ENCODE data around the gene KRT16. TPM values are rescaled to one million over a fixed set of nuclear protein-coding genes. Genes with fewer than 3 reads are reported as not detected.
"Not testable (repeated sequence)": the region's sequence is repeated elsewhere in the genome, so short reads cannot be mapped to it uniquely, and the experiment has no call there.

The KRT16 gene
- total RNA-seq, 2 experiments from 2014 or later, result not detected

GRCh38 chr17:41583137-41584127 is 29.1 kb downstream of the KRT16 start:
- DNase-seq (no peak), ATAC-seq (ENCODE audit: poor library complexity) (no peak)
- Mint-ChIP-seq H3K27ac (no peak overlapping the region), H3K4me1 (ENCODE audit: low read depth) (no peaks in the 10 kb centered on the region), H3K27me3 (peaks cover 51% of the 10 kb centered on the region), H3K9me3 (no peaks in the 10 kb centered on the region), H3K36me3 (ENCODE audit: low read depth) (no peaks in the 10 kb centered on the region), H3K4me3 (no peak overlapping the region)
- no peak for TF ChIP-seq CTCF (IDR thresholded peaks at IDR 0.05)
- no peak overlapping the region for H3K4me3 ChIP-seq (ENCODE audit: low read length)
- peaks cover 0 to 4% of the 10 kb centered on the region in 2 experiments for H3K27me3 ChIP-seq (ENCODE audit: control insufficient read depth in 1 of 2, insufficient read depth in 2 of 2, low read length in 2 of 2)
- peaks cover 0 to 3% of the 10 kb centered on the region in 2 experiments for H3K9me3 ChIP-seq (ENCODE audit: control insufficient read depth in 1 of 2, insufficient read depth in 1 of 2, low read length in 2 of 2)
- CTCF ChIA-PET, result no interaction called here
- H3K27ac ChIP-seq (ENCODE audit: low read depth in 1 of 2, low read length in 2 of 2), result no peak overlapping the region
- no peaks in the 10 kb centered on the region for H3K36me3 ChIP-seq (ENCODE audit: insufficient read depth, low read length)
- H3K4me1 ChIP-seq (ENCODE audit: insufficient read depth, low read length), result no peaks in the 10 kb centered on the region
- POLR2A ChIA-PET, result no interaction called here
- intact Hi-C loops (cut with DNase I, micrococcal nuclease), result no loop called here

GRCh38 chr17:41582061-41582968 is 30.3 kb downstream of the KRT16 start:
- H3K27me3 ChIP-seq (ENCODE audit: control insufficient read depth in 1 of 2, insufficient read depth in 2 of 2, low read length in 2 of 2); intact Hi-C loops (cut with DNase I, micrococcal nuclease); ATAC-seq (ENCODE audit: poor library complexity); CTCF ChIA-PET; H3K27ac ChIP-seq (ENCODE audit: low read depth in 1 of 2, low read length in 2 of 2); POLR2A ChIA-PET; H3K36me3 Mint-ChIP-seq (ENCODE audit: low read depth); DNase-seq; H3K4me1 ChIP-seq (ENCODE audit: insufficient read depth, low read length); H3K4me3 Mint-ChIP-seq; H3K36me3 ChIP-seq (ENCODE audit: insufficient read depth, low read length); H3K9me3 Mint-ChIP-seq; H3K4me3 ChIP-seq (ENCODE audit: low read length); H3K27ac Mint-ChIP-seq; H3K4me1 Mint-ChIP-seq (ENCODE audit: low read depth); H3K9me3 ChIP-seq (ENCODE audit: control insufficient read depth in 1 of 2, insufficient read depth in 1 of 2, low read length in 2 of 2): not testable (repeated sequence)
- peaks cover 60% of the 10 kb centered on the region for H3K27me3 Mint-ChIP-seq

- peaks cover under 1 to 13% of the 10 kb centered on the region in 2 experiments for H3K27me3 ChIP-seq (ENCODE audit: control insufficient read depth in 1 of 2, insufficient read depth in 2 of 2, low read length in 2 of 2)
- POLR2A ChIA-PET, result no interaction called here
- H3K36me3 Mint-ChIP-seq (ENCODE audit: low read depth), result no peaks in the 10 kb centered on the region
- peaks cover 0 to 3% of the 10 kb centered on the region in 2 experiments for H3K9me3 ChIP-seq (ENCODE audit: control insufficient read depth in 1 of 2, insufficient read depth in 1 of 2, low read length in 2 of 2)
- H3K4me1 ChIP-seq (ENCODE audit: insufficient read depth, low read length), result no peaks in the 10 kb centered on the region
- no peak overlapping the region for H3K4me3 ChIP-seq (ENCODE audit: low read length)
- H3K27ac ChIP-seq (ENCODE audit: low read depth in 1 of 2, low read length in 2 of 2), result no peak overlapping the region
- no peaks in the 10 kb centered on the region for H3K36me3 ChIP-seq (ENCODE audit: insufficient read depth, low read length)
- CTCF ChIA-PET, result no interaction called here
- no peak overlapping the region for H3K27ac Mint-ChIP-seq
- intact Hi-C loops (cut with DNase I, micrococcal nuclease), result no loop called here
- no peaks in the 10 kb centered on the region for H3K9me3 Mint-ChIP-seq
- DNase-seq, result no peak
- H3K4me3 Mint-ChIP-seq, result no peak overlapping the region
- H3K4me1 Mint-ChIP-seq (ENCODE audit: low read depth), result no peaks in the 10 kb centered on the region
- no peak for TF ChIP-seq CTCF (IDR thresholded peaks at IDR 0.05)
- peaks cover 62% of the 10 kb centered on the region for H3K27me3 Mint-ChIP-seq
- no peak for ATAC-seq (ENCODE audit: poor library complexity)
Measured at GRCh38 chr17:41581366-41582060, 31.1 kb downstream of the KRT16 start.

All from CD4-positive, alpha-beta T cell (primary cell).